ENCODE data around the gene LPP. TPM values are rescaled to one million over a fixed set of nuclear protein-coding genes. Genes with fewer than 3 reads are reported as not detected.

Gene LPP
- total and polyA plus RNA-seq, 8 donors = 23.1 to 220 (median 26.7) TPM

GRCh38 chr3:188108703-188109412 lies 45.1 kb upstream of the LPP start:
- intact Hi-C loops (cut with DNase I) = no loop called here
- Histone ChIP-seq H3K9me3 (no peaks in the 10 kb centered on the region), H3K27me3 (no peaks in the 10 kb centered on the region), H3K4me3 (no peak overlapping the region), H3K4me1 (no peaks in the 10 kb centered on the region), H3K27ac (no peak overlapping the region), H3K36me3 (no peaks in the 10 kb centered on the region)
- no peak for ATAC-seq
- TF ChIP-seq CTCF (IDR thresholded peaks at IDR 0.05) = no peak
- no peak for DNase-seq

- no peak for TF ChIP-seq CTCF (IDR thresholded peaks at IDR 0.05)
- no peak overlapping the region for H3K4me3 ChIP-seq
- ATAC-seq (no peak), DNase-seq (no peak)
- no peak overlapping the region for H3K27ac ChIP-seq
- H3K36me3 ChIP-seq = no peaks in the 10 kb centered on the region
- H3K9me3 ChIP-seq = no peaks in the 10 kb centered on the region
- intact Hi-C loops (cut with DNase I) = no loop called here
- H3K27me3 ChIP-seq = no peaks in the 10 kb centered on the region
- no peaks in the 10 kb centered on the region for H3K4me1 ChIP-seq
These were observed 42.9 kb upstream of the LPP start for GRCh38 chr3:188111002-188111584.

- Histone ChIP-seq H3K27me3 (no peaks in the 10 kb centered on the region), H3K4me3 (no peak overlapping the region), H3K36me3 (no peaks in the 10 kb centered on the region), H3K27ac (no peak overlapping the region), H3K4me1 (no peaks in the 10 kb centered on the region), H3K9me3 (peaks cover 0 to 2% of the 10 kb centered on the region in 2 donors)
- TF ChIP-seq CTCF (IDR thresholded peaks at IDR 0.05) = no peak
- DNase-seq (no peak), ATAC-seq (no peak)
- intact Hi-C loops (cut with DNase I) = no loop called here
These were observed 40.2 kb upstream of the LPP start for GRCh38 chr3:188113756-188114155.

GRCh38 chr3:188119846-188120245 lies 34.1 kb upstream of the LPP start:
- no peak overlapping the region for H3K4me3 ChIP-seq
- H3K36me3 ChIP-seq = no peaks in the 10 kb centered on the region
- H3K9me3 ChIP-seq = peaks cover 0 to 2% of the 10 kb centered on the region in 2 donors
- intact Hi-C loops (cut with DNase I) = no loop called here
- no peaks in the 10 kb centered on the region for H3K27me3 ChIP-seq
- TF ChIP-seq CTCF (IDR thresholded peaks at IDR 0.05) = no peak
- DNase-seq (no peak), ATAC-seq (no peak)
- no peak overlapping the region for H3K27ac ChIP-seq
- H3K4me1 ChIP-seq = peaks cover 0 to 23% of the 10 kb centered on the region in 2 donors

- H3K36me3 ChIP-seq = no peaks in the 10 kb centered on the region
- H3K4me1 ChIP-seq = peaks cover 0 to 25% of the 10 kb centered on the region in 2 donors
- DNase-seq = peak in 2 of 4 donors; percentile 18 to 22
- H3K4me3 ChIP-seq = no peak overlapping the region
- peak overlapping the region in 1 of 2 donors; percentile 83 for H3K27ac ChIP-seq
- ATAC-seq = no peak
- no peak for TF ChIP-seq CTCF (IDR thresholded peaks at IDR 0.05)
- intact Hi-C loops (cut with DNase I) = no loop called here
- no peaks in the 10 kb centered on the region for H3K9me3 ChIP-seq
- no peaks in the 10 kb centered on the region for H3K27me3 ChIP-seq
These were observed 31.3 kb upstream of the LPP start for GRCh38 chr3:188122571-188123169.

Measured in left lung (tissue), 10 donors.